Measurements from ENCODE around the gene TSGA10. TPM values are rescaled to one million over a fixed set of nuclear protein-coding genes. Genes with fewer than 3 reads are reported as not detected.
"Not testable (repeated sequence)": the region's sequence is repeated elsewhere in the genome, so short reads cannot be mapped to it uniquely, and the experiment has no call there.

Gene TSGA10
- total RNA-seq, 2 donors from 2014 or later, result 2.3 TPM

- intact Hi-C loops (cut with DNase I), result no loop called here
- no peak for DNase-seq (ENCODE audit: low spot score)
These were observed 66.7 kb downstream of the TSGA10 start for GRCh38 chr2:99088017-99088416.

- no peak for DNase-seq (ENCODE audit: low spot score)
- intact Hi-C loops (cut with DNase I), result no loop called here
These were observed 68.4 kb downstream of the TSGA10 start for GRCh38 chr2:99086385-99086784.

- intact Hi-C loops (cut with DNase I), result no loop called here
- no peak for DNase-seq (ENCODE audit: low spot score)
These were observed 69.3 kb downstream of the TSGA10 start for GRCh38 chr2:99085421-99085820.

GRCh38 chr2:99084256-99084655 is 70.5 kb downstream of the TSGA10 start:
- intact Hi-C loops (cut with DNase I), result no loop called here
- no peak for DNase-seq (ENCODE audit: low spot score)

- intact Hi-C loops (cut with DNase I), result no loop called here
- no peak for DNase-seq (ENCODE audit: low spot score)
These were observed 72.9 kb downstream of the TSGA10 start for GRCh38 chr2:99081891-99082290.

- no peak for DNase-seq (ENCODE audit: low spot score)
- intact Hi-C loops (cut with DNase I), result no loop called here
These were observed 75.5 kb downstream of the TSGA10 start for GRCh38 chr2:99079226-99079625.

- intact Hi-C loops (cut with DNase I), result no loop called here
- no peak for DNase-seq (ENCODE audit: low spot score)
These were observed 82.2 kb downstream of the TSGA10 start for GRCh38 chr2:99072551-99072950.

- no peak for DNase-seq (ENCODE audit: low spot score)
- intact Hi-C loops (cut with DNase I), result no loop called here
These were observed 86.7 kb downstream of the TSGA10 start for GRCh38 chr2:99067871-99068625.

- DNase-seq (ENCODE audit: low spot score), result no peak
- intact Hi-C loops (cut with DNase I), result no loop called here
These were observed 88.4 kb downstream of the TSGA10 start for GRCh38 chr2:99066075-99066958.

GRCh38 chr2:99049187-99049586 is 105.6 kb downstream of the TSGA10 start:
- intact Hi-C loops (cut with DNase I); DNase-seq (ENCODE audit: low spot score): not testable (repeated sequence)

- intact Hi-C loops (cut with DNase I); DNase-seq (ENCODE audit: low spot score): not testable (repeated sequence)
These were observed 113.9 kb downstream of the TSGA10 start for GRCh38 chr2:99040736-99041300.

- no peak for DNase-seq (ENCODE audit: low spot score)
- intact Hi-C loops (cut with DNase I), result no loop called here
These were observed 118.8 kb downstream of the TSGA10 start for GRCh38 chr2:99035920-99036319.

GRCh38 chr2:99032786-99033185 is 122.0 kb downstream of the TSGA10 start:
- DNase-seq (ENCODE audit: low spot score), result no peak
- intact Hi-C loops (cut with DNase I), result no loop called here

- intact Hi-C loops (cut with DNase I), result no loop called here
- no peak for DNase-seq (ENCODE audit: low spot score)
These were observed 122.7 kb downstream of the TSGA10 start for GRCh38 chr2:99032001-99032400.

- no peak for DNase-seq (ENCODE audit: low spot score)
- intact Hi-C loops (cut with DNase I), result no loop called here
These were observed 123.3 kb downstream of the TSGA10 start for GRCh38 chr2:99031481-99031880.

- no peak for DNase-seq (ENCODE audit: low spot score)
- intact Hi-C loops (cut with DNase I), result no loop called here
These were observed 126.2 kb downstream of the TSGA10 start for GRCh38 chr2:99028558-99028957.

- intact Hi-C loops (cut with DNase I), result no loop called here
These were observed 126.9 kb downstream of the TSGA10 start for GRCh38 chr2:99027856-99028255.

GRCh38 chr2:99000708-99001107 is 154.0 kb downstream of the TSGA10 start:
- no peak for DNase-seq (ENCODE audit: low spot score)
- intact Hi-C loops (cut with DNase I), result no loop called here

More at GRCh38 chr2:99027856-99028255, 126.9 kb downstream of the TSGA10 start:
- no peak for DNase-seq (ENCODE audit: low spot score)

GRCh38 chr2:98988695-98989094 is 166.0 kb downstream of the TSGA10 start:
- intact Hi-C loops (cut with DNase I), result not testable (repeated sequence)
- DNase-seq (ENCODE audit: low spot score), result peak; percentile 69
